HCT116 (cell line): ENCODE data around the gene ANO10. TPM values are rescaled to one million over a fixed set of nuclear protein-coding genes. Genes with fewer than 3 reads are reported as not detected.

Source experiments
- ATAC-seq: fragments of 200-7000 bp; cut with Tn5 transposase; 2 replicates; pipeline ENCODE4 v1.9.1; 2020; ENCODE audit warnings: mild to moderate bottlenecking, moderate library complexity
- BruUV-seq: library from RNA; stranded (reverse); fragments of 400-500 nt; replicated peaks from 2 replicates; lab custom pipeline; 2021; lab: Mats Ljungman, UMichigan
- CTCF ChIA-PET: fragments of 300-600 bp; sonication (Branson Sonifier 250); formaldehyde crosslinking; loops from one replicate; lab custom pipeline; 2021; ENCODE audit warnings: antibody characterized with exemption; lab: Charles Lee
- POLR2A ChIA-PET: fragments of 300-600, 350-600 bp; sonication (Branson Sonifier 250); formaldehyde crosslinking; loops from one replicate; lab custom pipeline; 2021; ENCODE audit warnings: antibody characterized with exemption; lab: Charles Lee
- RAD21 ChIA-PET, 2 experiments: fragments of 300-600 bp; sonication (Branson Sonifier 250); formaldehyde crosslinking; loops; one replicate each; lab custom pipeline; 2023; ENCODE audit warnings: low total read pairs in 2 of 2; ENCODE audit not compliant: uncharacterized antibody in 2 of 2, unreplicated experiment in 2 of 2, low non-redundant PET in 1 of 2; lab: Charles Lee
- DNase-seq: peaks from one replicate; pipeline ENCODE4 v3.0.0-alpha.2; 2010; ENCODE audit warnings: low read depth, low spot score
- H2AFZ ChIP-seq: fragments of 200-600 bp; shearing (Covaris generic), sonication (generic); 2 replicates; pipeline ENCODE4 v1.6.1; 2017; ENCODE audit warnings: low read depth, mixed run types, mixed read lengths, antibody characterized with exemption, low read length; ENCODE audit not compliant: poor library complexity, severe bottlenecking
- H3K27ac ChIP-seq: 2 replicates; pipeline ENCODE4 v1.5.1; 2012; ENCODE audit warnings: low read depth, low read length
- H3K27me3 ChIP-seq: fragments of 200-600 bp; sonication (generic); 2 replicates; pipeline ENCODE4 v1.6.1; 2016; ENCODE audit warnings: mixed run types, low read length, mixed read lengths; ENCODE audit not compliant: insufficient read depth
- H3K36me3 ChIP-seq, 2 experiments: fragments of 200-500 bp in 1 of 2; fragments of 200-600 bp in 1 of 2; sonication (Bioruptor generic) in 1 of 2; sonication (generic) in 1 of 2; 2 replicates each; pipeline versions ENCODE4 v1.5.1 to v1.6.1; 2014 to 2016; ENCODE audit warnings: low read length in 2 of 2, inconsistent platforms in 1 of 2, mixed read lengths in 1 of 2, mixed run types in 1 of 2; ENCODE audit not compliant: insufficient read depth in 2 of 2, control insufficient read depth in 1 of 2
- H3K4me1 ChIP-seq, 2 experiments: fragments of 200-600 bp in 1 of 2; sonication (generic) in 1 of 2; 2 replicates each; pipeline versions ENCODE4 v1.5.1 to v1.6.1; 2012 to 2017; ENCODE audit warnings: low read length in 2 of 2, inconsistent platforms in 1 of 2, mild to moderate bottlenecking in 1 of 2, mixed read lengths in 1 of 2, mixed run types in 1 of 2, moderate library complexity in 1 of 2; ENCODE audit not compliant: insufficient read depth in 2 of 2, control insufficient read depth in 1 of 2
- H3K4me2 ChIP-seq: fragments of 200-600 bp; sonication (generic); 2 replicates; pipeline ENCODE4 v1.6.1; 2017; ENCODE audit warnings: mixed run types, low read length, mixed read lengths
- H3K4me3 ChIP-seq, 2 experiments: fragments of 200-600 bp in 1 of 2; sonication (generic) in 1 of 2; replicated peaks in 1 of 2; 2 replicates each; pipeline ENCODE4 v1.5.1; 2011 to 2016; ENCODE audit warnings: low read length in 2 of 2, control low read depth in 1 of 2, low read depth in 1 of 2, mild to moderate bottlenecking in 1 of 2, mixed read lengths in 1 of 2, mixed run types in 1 of 2
- H3K79me2 ChIP-seq: fragments of 200-600 bp; sonication (generic); 2 replicates; pipeline ENCODE4 v1.6.1; 2017; ENCODE audit warnings: mild to moderate bottlenecking, mixed run types, low read length, moderate library complexity, mixed read lengths; ENCODE audit not compliant: insufficient read depth
- H3K9ac ChIP-seq: fragments of 200-600 bp; sonication (generic); 2 replicates; pipeline ENCODE4 v1.6.1; 2016; ENCODE audit warnings: low read length, mixed read lengths
- H3K9me2 ChIP-seq: fragments of 200-600 bp; sonication (generic), shearing (Covaris generic); 2 replicates; pipeline ENCODE4 v1.6.1; 2017; ENCODE audit warnings: mixed run types, mild to moderate bottlenecking, moderate library complexity; ENCODE audit not compliant: insufficient read depth
- H3K9me3 ChIP-seq, 2 experiments: fragments of 200-500 bp in 1 of 2; fragments of 200-600 bp in 1 of 2; sonication (Bioruptor generic) in 1 of 2; sonication (generic) in 1 of 2; 2 replicates each; pipeline ENCODE4 v1.6.1; 2014 to 2017; ENCODE audit warnings: low read length in 2 of 2, mixed read lengths in 2 of 2, inconsistent platforms in 1 of 2, low read depth in 1 of 2, mild to moderate bottlenecking in 1 of 2, mixed run types in 1 of 2, moderate library complexity in 1 of 2; ENCODE audit not compliant: control insufficient read depth in 1 of 2, insufficient read depth in 1 of 2
- H4K20me1 ChIP-seq: fragments of 200-600 bp; sonication (generic), shearing (Covaris generic); 2 replicates; pipeline ENCODE4 v1.6.1; 2017; ENCODE audit warnings: mixed run types, mild to moderate bottlenecking, moderate library complexity; ENCODE audit not compliant: insufficient read depth
- CBX3 ChIP-seq: IDR thresholded peaks from 2 replicates; pipeline ENCODE4 v1.6.1; 2012; ENCODE audit warnings: low read depth
- CEBPB ChIP-seq: IDR thresholded peaks from 2 replicates; pipeline ENCODE4 v1.6.1; 2012; ENCODE audit warnings: low read depth
- EZH2 ChIP-seq: fragments of 200-600 bp; sonication (generic); IDR thresholded peaks from 2 replicates; pipeline ENCODE4 v1.6.1; 2017; ENCODE audit warnings: antibody characterized with exemption, mixed run types
- EZH2phosphoT487 ChIP-seq: fragments of 200-600 bp; IDR thresholded peaks from 2 replicates; pipeline ENCODE4 v1.6.1; 2018; ENCODE audit warnings: antibody characterized with exemption, borderline replicate concordance
- FOSL1 ChIP-seq: IDR thresholded peaks from 2 replicates; pipeline ENCODE4 v1.6.1; 2012; ENCODE audit warnings: low read depth
- POLR2AphosphoS5 ChIP-seq: IDR thresholded peaks from 2 replicates; pipeline ENCODE4 v1.6.1; 2011; ENCODE audit warnings: mild to moderate bottlenecking, low read depth, low read length, moderate library complexity
- SRF ChIP-seq: IDR thresholded peaks from 2 replicates; pipeline ENCODE4 v1.6.1; 2012; ENCODE audit warnings: low read depth
- YY1 ChIP-seq: IDR thresholded peaks from 2 replicates; pipeline ENCODE4 v1.6.1; 2011; ENCODE audit warnings: low read length, low read depth, moderate library complexity, mild to moderate bottlenecking; ENCODE audit not compliant: insufficient replicate concordance; ENCODE audit errors: extremely low read depth
- ZNF274 ChIP-seq: fragments of 200-500 bp; sonication (Bioruptor generic); IDR thresholded peaks from 2 replicates; pipeline ENCODE4 v1.6.1; 2014; ENCODE audit warnings: mild to moderate bottlenecking, low read depth, low read length, inconsistent platforms
- intact Hi-C: fragments of 100-400 bp; cut with micrococcal nuclease; formaldehyde crosslinking; loops from 2 replicates; pipeline ENCODE4 v1.10.0; 2022
- total RNA-seq: library from RNA; stranded (reverse); gene quantifications from one replicate; pipeline ENCODE4 v1.2.1, GENCODE V29; 2021; ENCODE audit not compliant: unreplicated experiment
- TF ChIP-seq, protein P1 (sequence below), 3 experiments: fragments of 200-600 bp in 1 of 3; sonication (generic) in 1 of 3; IDR thresholded peaks in 2 of 3; conservative IDR thresholded peaks in 1 of 3; 2 replicates each; pipeline ENCODE4 v1.5.1; 2012 to 2017; ENCODE audit warnings: low read depth in 2 of 3, low read length in 2 of 3, antibody characterized with exemption in 1 of 3, borderline replicate concordance in 1 of 3, control low read depth in 1 of 3, mild to moderate bottlenecking in 1 of 3, mixed read lengths in 1 of 3, mixed run types in 1 of 3, moderate library complexity in 1 of 3; ENCODE audit not compliant: insufficient read depth in 1 of 3
- TF ChIP-seq, protein P2 (sequence below): IDR thresholded peaks from 2 replicates; pipeline ENCODE4 v1.6.1; 2011; ENCODE audit warnings: mild to moderate bottlenecking, low read length, moderate library complexity; ENCODE audit not compliant: insufficient replicate concordance; ENCODE audit errors: extremely low read depth

Gene ANO10
- total RNA-seq, 1 experiment from 2014 or later: 13.3 TPM

- no TSS peak for BruUV-seq
- H4K20me1 ChIP-seq: no peaks in the 10 kb centered on the region
- ChIA-PET RAD21 (no interaction called here), POLR2A (no interaction called here), CTCF (no interaction called here)
- peaks cover 0 to 16% of the 10 kb centered on the region in 2 experiments; a peak in 3 of 4 replicates for H3K36me3 ChIP-seq
- H3K79me2 ChIP-seq: no peaks in the 10 kb centered on the region
- peaks cover 7 to 10% of the 10 kb centered on the region in 2 experiments; a peak in 3 of 4 replicates for H3K9me3 ChIP-seq
- no peak overlapping the region for H3K9ac ChIP-seq
- H3K27ac ChIP-seq: no peak overlapping the region
- no peaks in the 10 kb centered on the region for H3K4me1 ChIP-seq
- intact Hi-C loops: no loop called here
- H3K4me2 ChIP-seq: no peak overlapping the region
- H3K4me3 ChIP-seq: no peak overlapping the region
- H3K9me2 ChIP-seq: no peaks in the 10 kb centered on the region
- TF ChIP-seq POLR2AphosphoS5 (no peak), SRF (no peak)
- TF ChIP-seq, protein P1, sequence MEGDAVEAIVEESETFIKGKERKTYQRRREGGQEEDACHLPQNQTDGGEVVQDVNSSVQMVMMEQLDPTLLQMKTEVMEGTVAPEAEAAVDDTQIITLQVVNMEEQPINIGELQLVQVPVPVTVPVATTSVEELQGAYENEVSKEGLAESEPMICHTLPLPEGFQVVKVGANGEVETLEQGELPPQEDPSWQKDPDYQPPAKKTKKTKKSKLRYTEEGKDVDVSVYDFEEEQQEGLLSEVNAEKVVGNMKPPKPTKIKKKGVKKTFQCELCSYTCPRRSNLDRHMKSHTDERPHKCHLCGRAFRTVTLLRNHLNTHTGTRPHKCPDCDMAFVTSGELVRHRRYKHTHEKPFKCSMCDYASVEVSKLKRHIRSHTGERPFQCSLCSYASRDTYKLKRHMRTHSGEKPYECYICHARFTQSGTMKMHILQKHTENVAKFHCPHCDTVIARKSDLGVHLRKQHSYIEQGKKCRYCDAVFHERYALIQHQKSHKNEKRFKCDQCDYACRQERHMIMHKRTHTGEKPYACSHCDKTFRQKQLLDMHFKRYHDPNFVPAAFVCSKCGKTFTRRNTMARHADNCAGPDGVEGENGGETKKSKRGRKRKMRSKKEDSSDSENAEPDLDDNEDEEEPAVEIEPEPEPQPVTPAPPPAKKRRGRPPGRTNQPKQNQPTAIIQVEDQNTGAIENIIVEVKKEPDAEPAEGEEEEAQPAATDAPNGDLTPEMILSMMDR (IDR thresholded peaks at IDR 0.05 in 2 of 3, conservative IDR thresholded peaks at IDR 0.05 in 1 of 3; ENCODE audit: borderline replicate concordance in 1 of 3, insufficient read depth in 1 of 3, low read depth in 2 of 3, low read length in 2 of 3): 0 out of 6 replicates have a peak, but pooled peaks of 1 of the 3 experiments have one; percentile 9
- H3K27me3 ChIP-seq: no peaks in the 10 kb centered on the region
- no peak for ATAC-seq
- no peak for DNase-seq
- no peak overlapping the region for H2AFZ ChIP-seq
Observed at GRCh38 chr3:43348852-43349574, 272.8 kb downstream of the ANO10 start.

DNA sequence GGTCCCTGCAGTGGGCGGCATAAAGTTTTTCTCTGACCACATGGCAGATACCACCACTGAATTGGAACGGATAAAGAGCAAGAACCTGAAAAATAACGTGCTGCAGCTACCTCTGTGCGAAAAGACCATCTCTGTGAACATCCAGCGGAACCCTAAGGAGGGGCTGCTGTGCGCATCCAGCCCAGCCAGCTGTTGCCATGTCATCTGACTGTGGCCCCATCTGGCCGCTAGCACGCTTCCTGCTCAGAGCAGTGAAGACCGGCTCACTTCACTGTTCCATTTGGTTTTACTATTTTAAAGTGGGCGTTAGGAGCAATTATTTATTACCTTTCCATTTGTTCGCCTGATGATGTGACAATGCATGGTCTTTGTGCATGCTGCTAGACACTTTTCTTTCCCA, 273.5 kb downstream of the ANO10 start:
- H3K36me3 ChIP-seq: peaks cover 3 to 16% of the 10 kb centered on the region in 2 experiments; a peak in 3 of 4 replicates
- no peak overlapping the region for H3K4me2 ChIP-seq
- H3K9me3 ChIP-seq: peaks cover under 1 to 5% of the 10 kb centered on the region in 2 experiments; a peak in 1 of 4 replicates
- no peaks in the 10 kb centered on the region for H3K79me2 ChIP-seq
- H3K9ac ChIP-seq: no peak overlapping the region
- no peaks in the 10 kb centered on the region for H3K9me2 ChIP-seq
- H3K4me3 ChIP-seq: no peak overlapping the region
- ChIA-PET RAD21 (no interaction called here), POLR2A (no interaction called here), CTCF (no interaction called here)
- no peak overlapping the region for H2AFZ ChIP-seq
- DNase-seq: no peak
- H3K4me1 ChIP-seq: no peaks in the 10 kb centered on the region
- H4K20me1 ChIP-seq: no peaks in the 10 kb centered on the region
- H3K27me3 ChIP-seq: no peaks in the 10 kb centered on the region
- no peak overlapping the region for H3K27ac ChIP-seq
- intact Hi-C loops: no loop called here
- no peak for ATAC-seq
- BruUV-seq: no TSS peak
- TF ChIP-seq, protein P2, sequence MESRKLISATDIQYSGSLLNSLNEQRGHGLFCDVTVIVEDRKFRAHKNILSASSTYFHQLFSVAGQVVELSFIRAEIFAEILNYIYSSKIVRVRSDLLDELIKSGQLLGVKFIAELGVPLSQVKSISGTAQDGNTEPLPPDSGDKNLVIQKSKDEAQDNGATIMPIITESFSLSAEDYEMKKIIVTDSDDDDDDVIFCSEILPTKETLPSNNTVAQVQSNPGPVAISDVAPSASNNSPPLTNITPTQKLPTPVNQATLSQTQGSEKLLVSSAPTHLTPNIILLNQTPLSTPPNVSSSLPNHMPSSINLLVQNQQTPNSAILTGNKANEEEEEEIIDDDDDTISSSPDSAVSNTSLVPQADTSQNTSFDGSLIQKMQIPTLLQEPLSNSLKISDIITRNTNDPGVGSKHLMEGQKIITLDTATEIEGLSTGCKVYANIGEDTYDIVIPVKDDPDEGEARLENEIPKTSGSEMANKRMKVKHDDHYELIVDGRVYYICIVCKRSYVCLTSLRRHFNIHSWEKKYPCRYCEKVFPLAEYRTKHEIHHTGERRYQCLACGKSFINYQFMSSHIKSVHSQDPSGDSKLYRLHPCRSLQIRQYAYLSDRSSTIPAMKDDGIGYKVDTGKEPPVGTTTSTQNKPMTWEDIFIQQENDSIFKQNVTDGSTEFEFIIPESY: no peak
- TF ChIP-seq CEBPB (no peak), FOSL1 (no peak), YY1 (no peak), EZH2phosphoT487 (no peak), EZH2 (no peak), CBX3 (no peak), ZNF274 (no peak)
- TF ChIP-seq, protein P1 (IDR thresholded peaks at IDR 0.05 in 2 of 3, conservative IDR thresholded peaks at IDR 0.05 in 1 of 3; ENCODE audit: borderline replicate concordance in 1 of 3, insufficient read depth in 1 of 3, low read depth in 2 of 3, low read length in 2 of 3): no peak
